Sigmoid colon (tissue), 7 donors: ENCODE data around the gene FXN. TPM values are rescaled to one million over a fixed set of nuclear protein-coding genes. Genes with fewer than 3 reads are reported as not detected.

Source experiments
- DNase-seq: peaks from one replicate; pipeline ENCODE4 v3.0.0-alpha.2; 2019
- H3K27ac ChIP-seq, 4 donors: fragments of 200-600 bp; sonication (generic); one replicate each; pipeline ENCODE4 v1.5.1; 2016 to 2019; ENCODE audit warnings: mild to moderate bottlenecking in 1 of 4
- H3K27me3 ChIP-seq, 3 donors: fragments of 200-600 bp; sonication (generic); one replicate each; pipeline ENCODE4 v1.5.1; 2019; ENCODE audit warnings: mild to moderate bottlenecking in 1 of 3
- H3K36me3 ChIP-seq, 4 donors: fragments of 200-600 bp; sonication (generic); one replicate each; pipeline ENCODE4 v1.5.1; 2016 to 2019
- H3K4me1 ChIP-seq, 4 donors: fragments of 200-600 bp; sonication (generic); one replicate each; pipeline ENCODE4 v1.5.1; 2017 to 2019
- H3K4me3 ChIP-seq, 4 donors: fragments of 200-600 bp; sonication (generic); one replicate each; pipeline ENCODE4 v1.5.1; 2017 to 2019; ENCODE audit warnings: mild to moderate bottlenecking in 2 of 4, moderate library complexity in 1 of 4
- H3K9me3 ChIP-seq, 4 donors: fragments of 200-600 bp in 3 of 4; sonication (generic) in 3 of 4; one replicate each; pipeline versions ENCODE4 v1.5.1 to v1.6.1; 2013 to 2019
- CTCF ChIP-seq, 4 experiments: fragments of 450-650 bp in 3 of 4; fragments of 200-600 bp in 1 of 4; IDR thresholded peaks; one replicate each; pipeline ENCODE4 v1.5.1; 2016 to 2019; ENCODE audit warnings: antibody characterized with exemption in 4 of 4, mild to moderate bottlenecking in 3 of 4, moderate library complexity in 2 of 4
- EP300 ChIP-seq, 4 donors: sonication (generic); formaldehyde crosslinking; IDR thresholded peaks; one replicate each; pipeline ENCODE4 v1.6.1; 2017; ENCODE audit warnings: antibody characterized with exemption in 4 of 4
- POLR2A ChIP-seq, 2 donors: fragments of 450-650 bp; IDR thresholded peaks; one replicate each; pipeline ENCODE4 v1.6.1; 2016; ENCODE audit warnings: antibody characterized with exemption in 2 of 2, mild to moderate bottlenecking in 2 of 2, moderate library complexity in 2 of 2
- POLR2AphosphoS5 ChIP-seq, 4 donors: sonication (generic); formaldehyde crosslinking; IDR thresholded peaks; one replicate each; pipeline ENCODE4 v1.6.1; 2017; ENCODE audit warnings: antibody characterized with exemption in 4 of 4
- WGBS, 2 donors: extraction: QIAGEN DNeasy Blood & Tissue Kit; methylation state at CpG; one replicate each; pipeline ENCODE4 v1.1.7; 2013; 5-methylcytosine and 5-hydroxymethylcytosine counted together
- intact Hi-C: fragments of 100-400 bp; cut with DNase I; formaldehyde crosslinking; loops from one replicate; pipeline ENCODE4 v1.15.1; 2023
- polyA plus RNA-seq, 3 donors: library from polyadenylated mRNA; stranded (reverse); fragments of 200-250 nt; gene quantifications; one replicate each; pipeline ENCODE4 v1.2.3, GENCODE V29; 2013
- total RNA-seq, 4 donors: library from RNA; depleted of rRNA; stranded (reverse); fragments of >200 nt; gene quantifications; one replicate each; pipeline ENCODE4 v1.1.0, GENCODE V29; 2016
- donor health status: healthy with polysubstance abuse.
- donor health status: Bipolar disorder and iron deficiency.
- donor health status: healthy.

Gene FXN
- total and polyA plus RNA-seq, 7 donors: 3.4 to 16.1 (median 8.7) TPM

GRCh38 chr9:69132361-69132760, 96.8 kb downstream of the FXN start:
- TF ChIP-seq CTCF (IDR thresholded peaks at IDR 0.05) (no peak), POLR2AphosphoS5 (IDR thresholded peaks at IDR 0.05) (no peak), EP300 (IDR thresholded peaks at IDR 0.05) (no peak)
- peaks cover 0 to 7% (median 0%) of the 10 kb centered on the region in 4 donors for H3K4me1 ChIP-seq
- no peak overlapping the region for H3K4me3 ChIP-seq
- no peak for DNase-seq
- 64 to 81% methylated on average over 4 of the region's 4 CpGs for WGBS, 2 donors
- H3K9me3 ChIP-seq: no peaks in the 10 kb centered on the region
- H3K27me3 ChIP-seq: no peaks in the 10 kb centered on the region
- no peaks in the 10 kb centered on the region for H3K36me3 ChIP-seq
- no peak overlapping the region for H3K27ac ChIP-seq
- intact Hi-C loops: no loop called here

- WGBS, 2 donors: 91 to 92% methylated on average over 6 of the region's 6 CpGs
- no peak for TF ChIP-seq POLR2A (IDR thresholded peaks at IDR 0.05)
- no peak for TF ChIP-seq EP300 (IDR thresholded peaks at IDR 0.05)
- TF ChIP-seq CTCF (IDR thresholded peaks at IDR 0.05): no peak
- TF ChIP-seq POLR2AphosphoS5 (IDR thresholded peaks at IDR 0.05): no peak
- H3K27ac ChIP-seq: no peak overlapping the region
- no peak overlapping the region for H3K4me3 ChIP-seq
- no peak for DNase-seq
- H3K9me3 ChIP-seq: no peaks in the 10 kb centered on the region
- no peaks in the 10 kb centered on the region for H3K36me3 ChIP-seq
- intact Hi-C loops: no loop called here
- H3K4me1 ChIP-seq: peaks cover 0 to 7% (median 0%) of the 10 kb centered on the region in 4 donors
- no peaks in the 10 kb centered on the region for H3K27me3 ChIP-seq
Measured at GRCh38 chr9:69134412-69134811, 98.9 kb downstream of the FXN start.

- WGBS, 2 donors: 92 to 96% methylated on average over 2 of the region's 2 CpGs
- intact Hi-C loops: no loop called here
Measured at GRCh38 chr9:69136185-69136584, 100.6 kb downstream of the FXN start.

GRCh38 chr9:69136779-69137178, 101.2 kb downstream of the FXN start:
- Histone ChIP-seq H3K36me3 (no peaks in the 10 kb centered on the region), H3K27me3 (no peaks in the 10 kb centered on the region), H3K9me3 (no peaks in the 10 kb centered on the region), H3K4me3 (no peak overlapping the region), H3K4me1 (no peaks in the 10 kb centered on the region), H3K27ac (no peak overlapping the region)
- no peak for TF ChIP-seq EP300 (IDR thresholded peaks at IDR 0.05)
- TF ChIP-seq POLR2A (IDR thresholded peaks at IDR 0.05): no peak
- no peak for TF ChIP-seq POLR2AphosphoS5 (IDR thresholded peaks at IDR 0.05)
- no peak for TF ChIP-seq CTCF (IDR thresholded peaks at IDR 0.05)
- intact Hi-C loops: no loop called here
- no peak for DNase-seq
- WGBS, 2 donors: 87 to 93% methylated on average over 7 of the region's 7 CpGs

More at GRCh38 chr9:69136185-69136584, 100.6 kb downstream of the FXN start:
- Histone ChIP-seq H3K9me3 (no peaks in the 10 kb centered on the region), H3K27ac (no peak overlapping the region), H3K27me3 (no peaks in the 10 kb centered on the region), H3K36me3 (no peaks in the 10 kb centered on the region), H3K4me3 (no peak overlapping the region), H3K4me1 (peaks cover 0 to 2% (median 0%) of the 10 kb centered on the region in 4 donors)
- no peak for TF ChIP-seq EP300 (IDR thresholded peaks at IDR 0.05)
- no peak for DNase-seq

- Histone ChIP-seq H3K27ac (no peak overlapping the region), H3K36me3 (no peaks in the 10 kb centered on the region), H3K27me3 (no peaks in the 10 kb centered on the region), H3K9me3 (no peaks in the 10 kb centered on the region), H3K4me1 (no peaks in the 10 kb centered on the region), H3K4me3 (no peak overlapping the region)
- TF ChIP-seq EP300 (IDR thresholded peaks at IDR 0.05) (no peak), POLR2AphosphoS5 (IDR thresholded peaks at IDR 0.05) (no peak), CTCF (IDR thresholded peaks at IDR 0.05) (no peak), POLR2A (IDR thresholded peaks at IDR 0.05) (no peak)
- 93 to 94% methylated on average over 8 of the region's 8 CpGs for WGBS, 2 donors
- intact Hi-C loops: no loop called here
- no peak for DNase-seq
Measured at GRCh38 chr9:69137311-69137710, 101.8 kb downstream of the FXN start.
